GM23338 (cell line): ENCODE data around the gene SOX13. TPM values are rescaled to one million over a fixed set of nuclear protein-coding genes. Genes with fewer than 3 reads are reported as not detected.
A peak's percentile ranks its signal among the peaks of the same experiment; 100 is the strongest.

Experiments used
- ATAC-seq: fragments of 200-7000 bp; cut with Tn5 transposase; 3 replicates; pipeline ENCODE4 v1.9.1; 2020
- DNase-seq: peaks from one replicate; pipeline ENCODE4 v3.0.0-alpha.2; 2015; ENCODE audit warnings: low spot score
- H2AFZ ChIP-seq: fragments of 200-600 bp; sonication (generic); 2 replicates; pipeline ENCODE4 v1.8.0; 2016; ENCODE audit warnings: antibody characterized with exemption, mild to moderate bottlenecking, moderate library complexity
- H3F3A ChIP-seq: fragments of 200-600 bp; sonication (generic); replicated peaks from 2 replicates; pipeline ENCODE4 v1.8.0; 2017; ENCODE audit warnings: antibody characterized with exemption, mixed run types, low read depth
- H3K27ac ChIP-seq: fragments of 200-600 bp; sonication (generic); 2 replicates; pipeline ENCODE4 v1.6.1; 2016; ENCODE audit warnings: low read depth
- H3K27me3 ChIP-seq: fragments of 200-600 bp; sonication (generic); 2 replicates; pipeline ENCODE4 v1.8.0; 2016; ENCODE audit warnings: mild to moderate bottlenecking, mixed run types, moderate library complexity; ENCODE audit not compliant: insufficient read depth
- H3K36me3 ChIP-seq: fragments of 200-600 bp; sonication (generic); 2 replicates; pipeline ENCODE4 v1.8.0; 2016; ENCODE audit warnings: mild to moderate bottlenecking; ENCODE audit not compliant: insufficient read depth
- H3K4me1 ChIP-seq: fragments of 200-600 bp; sonication (generic); 2 replicates; pipeline ENCODE4 v1.8.0; 2016; ENCODE audit warnings: mild to moderate bottlenecking, moderate library complexity; ENCODE audit not compliant: insufficient read depth
- H3K4me2 ChIP-seq: fragments of 200-600 bp; sonication (generic); 2 replicates; pipeline ENCODE4 v1.7.1; 2017; ENCODE audit warnings: mixed run types
- H3K4me3 ChIP-seq: fragments of 200-600 bp; sonication (generic); 2 replicates; pipeline ENCODE4 v1.6.1; 2016; ENCODE audit warnings: mixed run types
- H3K79me2 ChIP-seq: fragments of 200-600 bp; sonication (generic); replicated peaks from 2 replicates; pipeline ENCODE4 v1.8.0; 2017; ENCODE audit warnings: mild to moderate bottlenecking; ENCODE audit not compliant: insufficient read depth
- H3K9me2 ChIP-seq: fragments of 200-600 bp; sonication (generic); 2 replicates; pipeline ENCODE4 v1.8.0; 2017; ENCODE audit not compliant: insufficient read depth
- H4K20me1 ChIP-seq: fragments of 200-600 bp; sonication (generic); replicated peaks from 2 replicates; pipeline ENCODE4 v1.8.0; 2017; ENCODE audit warnings: mild to moderate bottlenecking; ENCODE audit not compliant: insufficient read depth
- H3K27ac Mint-ChIP-seq: 2 replicates; pipeline ENCODE4 v1.8.0; 2020; ENCODE audit warnings: inconsistent platforms, mild to moderate bottlenecking, moderate library complexity, mixed read lengths
- H3K27me3 Mint-ChIP-seq: 3 replicates; pipeline ENCODE4 v1.8.0; 2022; ENCODE audit warnings: low read depth, mild to moderate bottlenecking, moderate library complexity, mixed read lengths, inconsistent platforms; ENCODE audit not compliant: insufficient read depth, poor library complexity
- H3K36me3 Mint-ChIP-seq: 3 replicates; pipeline ENCODE4 v1.8.0; 2021; ENCODE audit warnings: low read depth, mild to moderate bottlenecking, inconsistent platforms, moderate library complexity, mixed read lengths
- H3K4me1 Mint-ChIP-seq: 3 replicates; pipeline ENCODE4 v1.8.0; 2020; ENCODE audit warnings: mild to moderate bottlenecking, inconsistent platforms, mixed read lengths
- H3K4me3 Mint-ChIP-seq: 3 replicates; pipeline ENCODE4 v1.8.0; 2021; ENCODE audit warnings: moderate library complexity, mild to moderate bottlenecking, inconsistent platforms, mixed read lengths
- H3K9me3 Mint-ChIP-seq: 3 replicates; pipeline ENCODE4 v1.8.0; 2020; ENCODE audit warnings: moderate library complexity, mild to moderate bottlenecking, inconsistent platforms, mixed read lengths
- CREB1 ChIP-seq: fragments of 250-450 bp; sonication (Bioruptor Pico); IDR thresholded peaks from 2 replicates; pipeline ENCODE4 v1.5.0; 2020; ENCODE audit warnings: low read depth, mild to moderate bottlenecking, moderate library complexity
- EZH2phosphoT487 ChIP-seq: fragments of 200-600 bp; sonication (generic); IDR thresholded peaks from one replicate; pipeline ENCODE4 v1.8.1; 2018; ENCODE audit warnings: antibody characterized with exemption; ENCODE audit not compliant: unreplicated experiment
- JUNB ChIP-seq: IDR thresholded peaks from one replicate; pipeline ENCODE4 v1.6.1; 2016; ENCODE audit warnings: antibody characterized with exemption; ENCODE audit not compliant: unreplicated experiment
- NANOG ChIP-seq: IDR thresholded peaks from 2 replicates; pipeline ENCODE4 v1.6.1; 2016; ENCODE audit warnings: antibody characterized with exemption, borderline replicate concordance
- POLR2AphosphoS5 ChIP-seq: IDR thresholded peaks from 2 replicates; pipeline ENCODE4 v1.6.1; 2016; ENCODE audit warnings: antibody characterized with exemption, low read depth
- STAT1 ChIP-seq: IDR thresholded peaks from one replicate; pipeline ENCODE4 v1.6.1; 2016; ENCODE audit warnings: antibody characterized with exemption; ENCODE audit not compliant: unreplicated experiment
- ZNF114 ChIP-seq: fragments of 250-450 bp; sonication (Bioruptor Pico); IDR thresholded peaks from 2 replicates; pipeline ENCODE4 v1.5.0; 2020; ENCODE audit warnings: mild to moderate bottlenecking, moderate library complexity
- polyA plus RNA-seq: library from polyadenylated mRNA; unstranded; fragments of >200 nt; fragmentation: Nextera tagmentation; extraction: Ambion mirVana; gene quantifications from 2 replicates; pipeline ENCODE4 v1.2.1, GENCODE V29; 2016
- total RNA-seq: library from RNA; depleted of rRNA; stranded (reverse); fragments of >200 nt; shearing (Covaris generic); gene quantifications from 2 replicates; pipeline ENCODE4 v1.2.3, GENCODE V29; 2014
- TF ChIP-seq, protein P1 (sequence below), 2 experiments: fragments of 200-600 bp in 1 of 2; sonication (generic) in 1 of 2; conservative IDR thresholded peaks; 2 replicates each; pipeline versions ENCODE4 v1.5.1 to v1.6.1; 2016 to 2017; ENCODE audit warnings: antibody characterized with exemption in 2 of 2, low read depth in 2 of 2, mild to moderate bottlenecking in 2 of 2, moderate library complexity in 1 of 2
- TF ChIP-seq, protein P2 (sequence below): fragments of 250-450 bp; sonication (Bioruptor Pico); IDR thresholded peaks from 2 replicates; pipeline ENCODE4 v1.5.0; 2020; ENCODE audit warnings: mild to moderate bottlenecking, moderate library complexity

The SOX13 gene
- total and polyA plus RNA-seq, 2 experiments from 2014 or later: 28.6 to 123 TPM

- H3F3A ChIP-seq: no peaks in the 10 kb centered on the region
- Mint-ChIP-seq H3K27ac (no peak overlapping the region; the same call in 1 of the 2 replicates), H3K9me3 (no peaks in the 10 kb centered on the region), H3K4me3 (no peak overlapping the region), H3K4me1 (peaks cover 16% of the 10 kb centered on the region), H3K36me3 (no peaks in the 10 kb centered on the region), H3K27me3 (peaks cover 11% of the 10 kb centered on the region)
- no peak overlapping the region for H3K27ac ChIP-seq
- peak; percentile 52 for DNase-seq
- ATAC-seq: peak; percentile 75
- no peaks in the 10 kb centered on the region; the same call in 1 of the 2 replicates for H3K9me2 ChIP-seq
- peak overlapping the region; percentile 83 for H2AFZ ChIP-seq
- no peaks in the 10 kb centered on the region for H3K36me3 ChIP-seq
- H3K4me1 ChIP-seq: peaks cover 9% of the 10 kb centered on the region
- H3K4me2 ChIP-seq: no peak overlapping the region
- H3K4me3 ChIP-seq: no peak overlapping the region
- TF ChIP-seq, protein P1, sequence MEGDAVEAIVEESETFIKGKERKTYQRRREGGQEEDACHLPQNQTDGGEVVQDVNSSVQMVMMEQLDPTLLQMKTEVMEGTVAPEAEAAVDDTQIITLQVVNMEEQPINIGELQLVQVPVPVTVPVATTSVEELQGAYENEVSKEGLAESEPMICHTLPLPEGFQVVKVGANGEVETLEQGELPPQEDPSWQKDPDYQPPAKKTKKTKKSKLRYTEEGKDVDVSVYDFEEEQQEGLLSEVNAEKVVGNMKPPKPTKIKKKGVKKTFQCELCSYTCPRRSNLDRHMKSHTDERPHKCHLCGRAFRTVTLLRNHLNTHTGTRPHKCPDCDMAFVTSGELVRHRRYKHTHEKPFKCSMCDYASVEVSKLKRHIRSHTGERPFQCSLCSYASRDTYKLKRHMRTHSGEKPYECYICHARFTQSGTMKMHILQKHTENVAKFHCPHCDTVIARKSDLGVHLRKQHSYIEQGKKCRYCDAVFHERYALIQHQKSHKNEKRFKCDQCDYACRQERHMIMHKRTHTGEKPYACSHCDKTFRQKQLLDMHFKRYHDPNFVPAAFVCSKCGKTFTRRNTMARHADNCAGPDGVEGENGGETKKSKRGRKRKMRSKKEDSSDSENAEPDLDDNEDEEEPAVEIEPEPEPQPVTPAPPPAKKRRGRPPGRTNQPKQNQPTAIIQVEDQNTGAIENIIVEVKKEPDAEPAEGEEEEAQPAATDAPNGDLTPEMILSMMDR (conservative IDR thresholded peaks at IDR 0.05; ENCODE audit: low read depth in 2 of 2): peak in 1 of 2 experiments; percentile 46; a peak in 2 of 4 replicates
- no peak for TF ChIP-seq STAT1
- H3K79me2 ChIP-seq: no peaks in the 10 kb centered on the region
- H3K27me3 ChIP-seq: no peaks in the 10 kb centered on the region
- no peaks in the 10 kb centered on the region for H4K20me1 ChIP-seq
Observed at GRCh38 chr1:204036882-204037655, 35.8 kb upstream of the SOX13 start.

DNA sequence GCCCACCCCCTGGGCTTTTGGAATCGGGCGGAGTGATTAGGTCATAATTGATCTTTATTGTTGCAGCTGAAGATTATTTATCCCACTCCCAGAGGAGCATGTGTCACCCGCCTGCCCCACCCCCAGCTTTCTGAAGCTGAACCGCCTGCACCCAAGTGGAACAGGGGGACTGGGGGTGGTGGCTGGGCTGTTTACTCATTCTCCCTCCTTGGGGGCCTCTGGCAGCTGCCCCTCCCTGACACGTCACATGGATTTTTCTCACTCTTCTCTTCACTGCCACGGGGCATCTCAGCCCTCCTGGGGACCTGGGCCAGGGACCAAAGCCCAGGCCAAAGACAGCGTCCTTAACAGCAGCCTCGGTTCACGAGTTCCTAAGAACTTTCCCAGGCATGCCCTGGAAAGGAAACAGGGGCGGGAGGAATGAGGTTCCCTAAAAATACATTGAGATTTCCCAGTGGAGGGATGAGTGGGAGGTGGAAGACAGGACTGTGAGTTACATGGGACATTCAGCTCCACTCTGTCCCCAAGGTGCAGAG, 31.6 kb upstream of the SOX13 start:
- Mint-ChIP-seq H3K36me3 (no peaks in the 10 kb centered on the region), H3K9me3 (no peaks in the 10 kb centered on the region), H3K4me3 (no peak overlapping the region), H3K27ac (no peak overlapping the region), H3K27me3 (peaks cover 14% of the 10 kb centered on the region), H3K4me1 (peaks cover 16% of the 10 kb centered on the region)
- no peaks in the 10 kb centered on the region for H3K27me3 ChIP-seq
- DNase-seq (no peak), ATAC-seq (no peak)
- H3K4me3 ChIP-seq: no peak overlapping the region
- peaks cover 9% of the 10 kb centered on the region for H3K4me1 ChIP-seq
- H3K36me3 ChIP-seq: no peaks in the 10 kb centered on the region
- H3K27ac ChIP-seq: no peak overlapping the region
- H2AFZ ChIP-seq: peak overlapping the region; percentile 88
- no peak overlapping the region for H3K4me2 ChIP-seq
- no peaks in the 10 kb centered on the region for H4K20me1 ChIP-seq
- H3K79me2 ChIP-seq: no peaks in the 10 kb centered on the region
- H3F3A ChIP-seq: no peaks in the 10 kb centered on the region
- H3K9me2 ChIP-seq: no peaks in the 10 kb centered on the region; the same call in 1 of the 2 replicates
- TF ChIP-seq, protein P2, sequence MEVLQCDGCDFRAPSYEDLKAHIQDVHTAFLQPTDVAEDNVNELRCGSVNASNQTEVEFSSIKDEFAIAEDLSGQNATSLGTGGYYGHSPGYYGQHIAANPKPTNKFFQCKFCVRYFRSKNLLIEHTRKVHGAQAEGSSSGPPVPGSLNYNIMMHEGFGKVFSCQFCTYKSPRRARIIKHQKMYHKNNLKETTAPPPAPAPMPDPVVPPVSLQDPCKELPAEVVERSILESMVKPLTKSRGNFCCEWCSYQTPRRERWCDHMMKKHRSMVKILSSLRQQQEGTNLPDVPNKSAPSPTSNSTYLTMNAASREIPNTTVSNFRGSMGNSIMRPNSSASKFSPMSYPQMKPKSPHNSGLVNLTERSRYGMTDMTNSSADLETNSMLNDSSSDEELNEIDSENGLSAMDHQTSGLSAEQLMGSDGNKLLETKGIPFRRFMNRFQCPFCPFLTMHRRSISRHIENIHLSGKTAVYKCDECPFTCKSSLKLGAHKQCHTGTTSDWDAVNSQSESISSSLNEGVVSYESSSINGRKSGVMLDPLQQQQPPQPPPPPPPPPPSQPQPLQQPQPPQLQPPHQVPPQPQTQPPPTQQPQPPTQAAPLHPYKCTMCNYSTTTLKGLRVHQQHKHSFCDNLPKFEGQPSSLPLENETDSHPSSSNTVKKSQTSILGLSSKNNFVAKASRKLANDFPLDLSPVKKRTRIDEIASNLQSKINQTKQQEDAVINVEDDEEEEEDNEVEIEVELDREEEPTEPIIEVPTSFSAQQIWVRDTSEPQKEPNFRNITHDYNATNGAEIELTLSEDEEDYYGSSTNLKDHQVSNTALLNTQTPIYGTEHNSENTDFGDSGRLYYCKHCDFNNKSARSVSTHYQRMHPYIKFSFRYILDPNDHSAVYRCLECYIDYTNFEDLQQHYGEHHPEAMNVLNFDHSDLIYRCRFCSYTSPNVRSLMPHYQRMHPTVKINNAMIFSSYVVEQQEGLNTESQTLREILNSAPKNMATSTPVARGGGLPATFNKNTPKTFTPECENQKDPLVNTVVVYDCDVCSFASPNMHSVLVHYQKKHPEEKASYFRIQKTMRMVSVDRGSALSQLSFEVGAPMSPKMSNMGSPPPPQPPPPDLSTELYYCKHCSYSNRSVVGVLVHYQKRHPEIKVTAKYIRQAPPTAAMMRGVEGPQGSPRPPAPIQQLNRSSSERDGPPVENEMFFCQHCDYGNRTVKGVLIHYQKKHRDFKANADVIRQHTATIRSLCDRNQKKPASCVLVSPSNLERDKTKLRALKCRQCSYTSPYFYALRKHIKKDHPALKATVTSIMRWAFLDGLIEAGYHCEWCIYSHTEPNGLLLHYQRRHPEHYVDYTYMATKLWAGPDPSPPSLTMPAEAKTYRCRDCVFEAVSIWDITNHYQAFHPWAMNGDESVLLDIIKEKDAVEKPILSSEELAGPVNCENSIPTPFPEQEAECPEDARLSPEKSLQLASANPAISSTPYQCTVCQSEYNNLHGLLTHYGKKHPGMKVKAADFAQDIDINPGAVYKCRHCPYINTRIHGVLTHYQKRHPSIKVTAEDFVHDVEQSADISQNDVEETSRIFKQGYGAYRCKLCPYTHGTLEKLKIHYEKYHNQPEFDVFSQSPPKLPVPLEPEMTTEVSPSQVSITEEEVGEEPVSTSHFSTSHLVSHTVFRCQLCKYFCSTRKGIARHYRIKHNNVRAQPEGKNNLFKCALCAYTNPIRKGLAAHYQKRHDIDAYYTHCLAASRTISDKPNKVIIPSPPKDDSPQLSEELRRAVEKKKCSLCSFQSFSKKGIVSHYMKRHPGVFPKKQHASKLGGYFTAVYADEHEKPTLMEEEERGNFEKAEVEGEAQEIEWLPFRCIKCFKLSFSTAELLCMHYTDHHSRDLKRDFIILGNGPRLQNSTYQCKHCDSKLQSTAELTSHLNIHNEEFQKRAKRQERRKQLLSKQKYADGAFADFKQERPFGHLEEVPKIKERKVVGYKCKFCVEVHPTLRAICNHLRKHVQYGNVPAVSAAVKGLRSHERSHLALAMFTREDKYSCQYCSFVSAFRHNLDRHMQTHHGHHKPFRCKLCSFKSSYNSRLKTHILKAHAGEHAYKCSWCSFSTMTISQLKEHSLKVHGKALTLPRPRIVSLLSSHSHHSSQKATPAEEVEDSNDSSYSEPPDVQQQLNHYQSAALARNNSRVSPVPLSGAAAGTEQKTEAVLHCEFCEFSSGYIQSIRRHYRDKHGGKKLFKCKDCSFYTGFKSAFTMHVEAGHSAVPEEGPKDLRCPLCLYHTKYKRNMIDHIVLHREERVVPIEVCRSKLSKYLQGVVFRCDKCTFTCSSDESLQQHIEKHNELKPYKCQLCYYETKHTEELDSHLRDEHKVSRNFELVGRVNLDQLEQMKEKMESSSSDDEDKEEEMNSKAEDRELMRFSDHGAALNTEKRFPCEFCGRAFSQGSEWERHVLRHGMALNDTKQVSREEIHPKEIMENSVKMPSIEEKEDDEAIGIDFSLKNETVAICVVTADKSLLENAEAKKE (CRISPR knock-in tag): no peak
- TF ChIP-seq CREB1 (CRISPR knock-in tag): no peak
- TF ChIP-seq EZH2phosphoT487: no peak
- TF ChIP-seq NANOG: no peak
- no peak for TF ChIP-seq ZNF114
- TF ChIP-seq POLR2AphosphoS5: no peak
- no peak for TF ChIP-seq STAT1
- no peak for TF ChIP-seq JUNB
